G401 (cell line): ENCODE results near the gene SLC25A6. TPM values are rescaled to one million over a fixed set of nuclear protein-coding genes. Genes with fewer than 3 reads are reported as not detected.
"Not testable (repeated sequence)": the region's sequence is repeated elsewhere in the genome, so short reads cannot be mapped to it uniquely, and the experiment has no call there.

ENCODE experiments used
- DNase-seq: peaks from one replicate; pipeline ENCODE4 v3.0.0-alpha.2; 2015; ENCODE audit warnings: low spot score
- in situ Hi-C: cut with HindIII; loops from 2 replicates; pipeline ENCODE4 v1.10.0; 2016; ENCODE audit warnings: low sequenced_read_pairs, mixed read lengths
- total RNA-seq: library from RNA; depleted of rRNA; stranded (reverse); fragments of >200 nt; shearing (Covaris generic); gene quantifications from 2 replicates; pipeline ENCODE4 v1.2.3, GENCODE V29; 2014

The SLC25A6 gene
- total RNA-seq, 1 experiment from 2014 or later, result 631 TPM

DNA sequence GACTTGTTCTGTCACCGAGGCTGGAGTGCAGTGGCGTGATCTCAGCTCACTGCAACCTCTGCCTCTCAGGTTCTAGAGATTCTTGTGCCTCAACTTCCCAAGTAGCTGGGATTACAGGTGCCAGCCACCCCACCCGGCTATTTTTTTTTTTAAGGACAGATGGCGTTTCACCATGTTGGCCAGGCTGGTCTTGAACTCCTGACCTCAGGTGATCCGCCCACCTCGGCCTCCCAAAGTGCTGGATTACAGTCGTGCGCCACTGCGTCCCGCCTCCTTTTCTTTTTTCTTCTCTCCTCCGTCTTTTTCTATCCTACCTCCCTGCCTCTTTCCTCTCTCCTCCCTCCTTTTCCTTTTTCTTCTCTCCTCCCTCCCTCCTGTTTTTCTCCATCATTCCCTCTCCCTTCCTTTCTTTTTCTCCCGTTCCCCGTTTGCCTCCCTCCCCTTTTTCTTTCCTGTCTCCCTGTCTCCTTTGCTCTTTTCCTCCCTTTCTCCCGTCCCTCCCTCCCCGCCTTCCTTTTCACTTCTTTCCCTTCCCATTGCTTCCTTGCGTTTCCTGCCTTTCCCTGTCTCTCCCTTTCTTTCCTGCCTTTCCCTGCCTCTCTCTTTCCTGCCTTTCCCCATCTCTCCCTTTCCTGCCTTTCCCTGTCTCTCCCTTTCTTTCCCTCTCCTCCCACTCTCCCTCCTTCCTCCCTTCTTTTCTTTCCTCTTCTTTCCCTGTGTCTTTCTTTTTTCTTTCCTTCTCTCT lies 2.1 kb upstream of the SLC25A6 start:
- in situ Hi-C loops, result no loop called here

GRCh38 chrX:1392376-1393068 lies 609 bp upstream of the SLC25A6 start:
- peak; percentile 81 for DNase-seq
- in situ Hi-C loops, result no loop called here

More for the DNA sequence above, 2.1 kb upstream of the SLC25A6 start:
- DNase-seq, result no peak

GRCh38 chrX:1391370-1391706 lies 575 bp downstream of the SLC25A6 start:
- no peak for DNase-seq
- in situ Hi-C loops, result no loop called here

DNA sequence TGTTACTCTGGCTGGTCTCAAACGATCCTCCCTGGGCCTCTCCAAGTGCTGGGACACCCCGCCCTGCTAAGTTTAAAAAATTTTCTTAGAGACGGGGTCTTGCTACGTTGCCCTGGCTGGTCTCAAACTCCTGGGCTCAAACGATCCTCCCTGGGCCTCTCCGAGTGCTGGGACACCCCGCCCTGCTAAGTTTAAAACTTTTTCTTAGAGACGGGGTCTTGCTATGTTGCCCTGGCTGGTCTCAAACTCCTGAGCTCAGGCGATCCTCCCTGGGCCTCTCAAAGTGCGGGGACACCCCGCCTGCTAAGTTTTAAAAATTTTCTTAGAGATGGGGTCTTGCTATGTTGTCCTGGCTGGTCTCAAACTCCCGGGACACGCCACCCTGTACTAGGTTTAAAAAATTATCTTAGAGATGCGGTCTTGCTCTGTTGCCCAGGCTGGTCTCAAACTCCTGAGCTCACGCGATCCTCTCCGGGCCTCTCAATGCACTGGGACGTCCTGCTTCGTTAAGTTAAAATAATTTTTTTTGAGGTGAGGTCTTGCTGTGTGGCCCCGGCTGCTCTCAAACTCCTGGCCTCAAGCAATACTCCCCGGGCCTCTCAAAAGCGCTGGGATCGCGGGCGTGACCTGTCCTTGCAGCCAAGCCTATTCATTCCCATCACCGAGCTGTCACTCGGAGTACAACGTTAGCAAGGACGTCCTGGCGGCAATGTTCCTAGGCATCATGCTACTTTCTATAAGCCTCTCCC lies 1.1 kb downstream of the SLC25A6 start:
- in situ Hi-C loops, result no loop called here
- DNase-seq, result no peak

GRCh38 chrX:1389993-1390285 lies 2.0 kb downstream of the SLC25A6 start:
- in situ Hi-C loops, result no loop called here
- DNase-seq, result no peak

- in situ Hi-C loops, result no loop called here
Measured at GRCh38 chrX:1389181-1389992, 2.5 kb downstream of the SLC25A6 start.

DNA sequence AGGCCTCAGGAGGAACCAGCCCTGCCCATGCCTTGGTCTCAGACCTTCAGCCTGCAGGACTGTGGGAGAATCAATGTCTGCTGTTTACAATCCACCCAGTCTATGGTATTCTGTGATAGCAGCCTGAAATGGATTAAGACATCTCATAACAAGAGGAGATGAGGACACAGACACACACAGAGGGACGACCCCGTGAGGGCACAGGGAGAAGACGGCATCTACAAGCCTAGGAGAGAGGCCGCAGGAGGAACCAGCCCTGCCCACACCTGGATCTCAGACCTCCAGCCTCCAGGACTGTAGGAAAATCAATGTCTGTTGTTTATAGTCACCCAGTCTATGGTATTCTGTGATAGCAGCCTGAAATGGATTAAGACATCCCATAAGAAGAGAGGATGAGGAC lies 3.3 kb downstream of the SLC25A6 start:
- in situ Hi-C loops, result no loop called here
- no peak for DNase-seq

More at GRCh38 chrX:1389181-1389992, 2.5 kb downstream of the SLC25A6 start:
- no peak for DNase-seq

DNA sequence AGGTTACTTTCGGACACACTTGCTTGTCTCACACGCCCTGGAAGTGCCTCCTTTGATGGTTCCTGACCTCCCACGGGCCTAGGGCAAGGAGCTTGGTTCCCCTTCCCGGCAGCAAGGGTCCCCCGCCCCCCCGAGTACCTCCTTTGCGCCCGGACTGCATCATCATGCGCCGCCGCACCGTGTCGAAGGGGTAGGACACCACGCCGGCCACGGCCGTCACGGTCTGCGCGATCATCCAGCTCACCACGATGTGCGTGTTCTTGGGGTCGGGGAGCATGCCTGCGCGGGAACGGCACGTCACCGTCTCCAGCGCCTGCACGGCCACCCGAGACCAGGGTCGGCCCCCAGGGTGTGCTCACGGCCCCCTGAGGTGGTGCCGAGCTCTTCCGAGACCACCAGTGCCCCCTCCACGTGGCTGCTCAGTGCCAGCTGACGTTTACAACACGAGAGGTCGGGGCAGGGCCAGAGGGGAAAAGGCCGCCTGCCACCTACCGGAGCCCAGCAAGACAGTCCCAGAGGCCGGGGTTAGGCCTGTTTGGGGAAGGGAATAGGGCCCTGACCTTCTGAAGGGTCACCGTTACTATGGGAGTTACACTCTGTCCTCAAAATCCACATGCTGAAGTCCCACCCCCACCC lies 4.7 kb downstream of the SLC25A6 start:
- DNase-seq, result no peak

GRCh38 chrX:1386338-1387127 lies 5.4 kb downstream of the SLC25A6 start:
- in situ Hi-C loops, result no loop called here
- DNase-seq, result no peak

More for the DNA sequence above, 4.7 kb downstream of the SLC25A6 start:
- in situ Hi-C loops, result no loop called here

DNA sequence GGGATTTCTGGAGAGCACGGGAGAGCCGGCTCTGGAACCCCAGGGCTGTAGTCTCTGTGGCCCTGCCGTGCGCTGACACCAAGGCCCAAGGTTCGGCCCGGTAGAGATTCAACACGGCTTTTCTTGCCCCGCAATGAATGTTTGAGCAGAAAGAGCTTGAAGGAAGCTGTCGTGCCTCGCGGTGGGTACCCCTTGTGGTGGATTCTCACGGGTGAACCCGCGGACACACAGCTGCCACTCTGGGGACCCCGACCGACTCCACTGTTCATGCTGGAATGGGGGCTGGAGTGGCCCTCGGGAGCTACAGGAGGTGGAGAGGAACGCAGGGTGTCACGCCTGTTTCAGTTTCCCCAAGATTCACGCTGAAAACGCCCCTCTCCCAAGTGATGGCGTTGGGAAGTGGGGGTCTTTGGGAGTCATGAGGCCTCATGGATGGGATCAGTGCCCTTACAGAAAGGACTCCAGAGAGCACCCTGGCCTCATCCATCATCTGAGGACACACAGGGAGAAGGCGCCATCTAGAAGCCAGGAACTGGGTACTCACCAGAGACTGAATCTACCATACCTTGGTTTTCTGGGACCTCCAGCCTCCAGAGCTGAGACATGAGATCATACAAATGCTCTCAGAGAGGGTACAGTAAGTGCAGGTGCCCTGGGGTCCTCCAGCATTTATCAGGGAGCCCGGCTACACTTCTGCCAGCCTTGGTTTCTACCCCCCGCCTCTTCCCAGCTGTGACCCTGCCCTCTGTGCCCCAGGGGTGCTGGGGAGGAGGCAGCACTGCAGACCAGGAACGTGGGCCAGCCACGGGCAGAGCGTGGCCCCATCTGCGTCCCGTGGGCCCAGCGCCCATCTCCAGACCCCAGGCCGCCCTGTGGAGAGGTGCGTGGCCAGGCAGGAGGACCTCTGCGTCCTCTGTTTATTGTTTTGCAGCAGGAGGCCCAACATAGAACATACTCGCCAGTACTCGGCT lies 6.4 kb downstream of the SLC25A6 start:
- in situ Hi-C loops, result no loop called here
- no peak for DNase-seq

GRCh38 chrX:1384658-1385252 lies 7.2 kb downstream of the SLC25A6 start:
- no peak for DNase-seq
- in situ Hi-C loops, result no loop called here

DNA sequence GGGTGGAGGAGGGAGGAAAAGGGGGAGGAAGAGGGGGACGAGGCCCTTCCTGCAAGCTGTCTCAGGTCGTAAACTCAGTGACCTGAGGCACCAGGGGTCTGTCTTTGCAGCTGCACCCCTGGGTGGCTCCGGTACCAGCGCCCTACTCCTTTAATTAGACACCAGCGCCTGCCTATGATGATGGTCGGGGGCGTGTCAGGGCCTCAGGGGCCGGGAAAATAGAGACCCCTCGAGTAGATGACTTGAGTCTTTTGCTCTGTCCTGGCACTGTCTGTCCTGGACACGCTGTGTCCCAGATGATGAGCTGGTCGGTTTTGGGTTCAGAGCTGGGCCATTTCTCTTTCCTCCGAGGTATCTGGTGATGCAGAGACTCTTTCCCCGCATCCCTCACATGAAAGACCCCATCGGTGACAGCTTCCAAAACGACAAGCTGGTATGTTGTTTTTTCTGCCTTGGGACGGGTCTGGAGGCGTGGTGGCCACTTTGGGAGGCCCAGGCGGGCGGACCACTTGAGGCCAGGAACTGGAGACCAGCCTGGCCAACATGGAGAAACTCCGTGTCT lies 11.2 kb downstream of the SLC25A6 start:
- in situ Hi-C loops, result no loop called here
- DNase-seq, result no peak

- in situ Hi-C loops, result no loop called here
- no peak for DNase-seq
Measured at GRCh38 chrX:1378306-1378759, 13.6 kb downstream of the SLC25A6 start.

DNA sequence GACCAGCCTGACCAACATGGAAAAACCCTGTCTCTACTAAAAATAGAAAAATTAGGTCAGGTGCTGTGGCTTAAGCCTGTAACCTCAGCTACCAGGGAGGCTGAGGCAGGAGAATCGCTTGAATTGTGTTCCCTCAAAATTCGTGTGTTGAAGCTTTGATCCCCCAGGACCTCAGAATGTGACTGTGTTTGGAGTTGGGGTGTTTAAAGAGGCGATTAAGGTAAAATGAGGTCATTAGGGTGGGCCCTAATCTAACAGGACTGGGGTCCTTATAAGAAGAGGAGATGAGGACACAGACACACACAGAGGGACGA lies 23.6 kb downstream of the SLC25A6 start:
- in situ Hi-C loops, result no loop called here

DNA sequence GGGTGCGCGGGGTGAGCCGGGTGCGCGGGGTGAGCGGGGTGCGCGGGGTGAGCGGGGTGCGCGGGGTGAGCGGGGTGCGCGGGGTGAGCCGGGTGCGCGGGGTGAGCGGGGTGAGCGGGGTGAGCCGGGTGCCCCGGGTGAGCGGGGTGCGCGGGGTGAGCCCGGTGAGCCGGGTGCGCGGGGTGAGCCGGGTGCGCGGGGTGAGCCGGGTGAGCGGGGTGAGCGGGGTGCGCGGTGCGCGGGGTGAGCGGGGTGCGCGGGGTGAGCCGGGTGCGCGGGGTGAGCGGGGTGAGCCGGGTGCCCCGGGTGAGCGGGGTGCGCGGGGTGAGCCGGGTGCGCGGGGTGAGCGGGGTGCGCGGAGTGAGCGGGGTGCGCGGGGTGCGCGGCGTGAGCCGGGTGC lies 25.6 kb downstream of the SLC25A6 start:
- DNase-seq, in situ Hi-C loops: not testable (repeated sequence)

More for the DNA sequence above, 23.6 kb downstream of the SLC25A6 start:
- DNase-seq, result no peak

- in situ Hi-C loops, result no loop called here
- DNase-seq, result no peak
Measured at GRCh38 chrX:1361910-1362309, 30.0 kb downstream of the SLC25A6 start.

- DNase-seq, result no peak
- in situ Hi-C loops, result no loop called here
Measured at GRCh38 chrX:1361275-1361674, 30.6 kb downstream of the SLC25A6 start.
